EH (cell line): ENCODE data around the gene CIITA.
A peak's percentile ranks its signal among the peaks of the same experiment; 100 is the strongest.
"Not testable (repeated sequence)": the region's sequence is repeated elsewhere in the genome, so short reads cannot be mapped to it uniquely, and the experiment has no call there.

ENCODE experiments used
- DNase-seq: peaks from one replicate; pipeline ENCODE4 v3.0.0-alpha.2; 2015; ENCODE audit warnings: low read depth

The CIITA gene

GRCh38 chr16:10949424-10949970 lies 72.5 kb downstream of the CIITA start:
- DNase-seq, result peak; percentile 80

GRCh38 chr16:10950393-10950792 lies 73.4 kb downstream of the CIITA start:
- no peak for DNase-seq

GRCh38 chr16:10951026-10951425 lies 74.0 kb downstream of the CIITA start:
- DNase-seq, result no peak

GRCh38 chr16:10954903-10955302 lies 77.9 kb downstream of the CIITA start:
- no peak for DNase-seq

- peak; percentile 69 for DNase-seq
These were observed 80.9 kb downstream of the CIITA start for GRCh38 chr16:10957771-10958482.

- DNase-seq, result peak; percentile 60
These were observed 82.2 kb downstream of the CIITA start for GRCh38 chr16:10959161-10959560.

GRCh38 chr16:10961231-10961630 lies 84.2 kb downstream of the CIITA start:
- peak; percentile 93 for DNase-seq

- DNase-seq, result peak; percentile 88
These were observed 87.3 kb downstream of the CIITA start for GRCh38 chr16:10964039-10964890.

GRCh38 chr16:10964891-10965326 lies 87.9 kb downstream of the CIITA start:
- no peak for DNase-seq

- DNase-seq, result no peak
These were observed 88.5 kb downstream of the CIITA start for GRCh38 chr16:10965440-10966061.

- no peak for DNase-seq
These were observed 89.1 kb downstream of the CIITA start for GRCh38 chr16:10966129-10966528.

- DNase-seq, result not testable (repeated sequence)
These were observed 89.6 kb downstream of the CIITA start for GRCh38 chr16:10966559-10966958.

- no peak for DNase-seq
These were observed 91.0 kb downstream of the CIITA start for GRCh38 chr16:10967986-10968385.

- no peak for DNase-seq
These were observed 91.5 kb downstream of the CIITA start for GRCh38 chr16:10968498-10968897.

GRCh38 chr16:10969615-10970014 lies 92.6 kb downstream of the CIITA start:
- no peak for DNase-seq

- DNase-seq, result no peak
These were observed 93.1 kb downstream of the CIITA start for GRCh38 chr16:10970065-10970464.

GRCh38 chr16:10971560-10971961 lies 94.6 kb downstream of the CIITA start:
- peak; percentile 98 for DNase-seq

- DNase-seq, result no peak
These were observed 95.3 kb downstream of the CIITA start for GRCh38 chr16:10972108-10972818.

GRCh38 chr16:10972819-10973464 lies 95.9 kb downstream of the CIITA start:
- DNase-seq, result no peak

GRCh38 chr16:10976634-10977033 lies 99.6 kb downstream of the CIITA start:
- DNase-seq, result no peak

- no peak for DNase-seq
These were observed 101.1 kb downstream of the CIITA start for GRCh38 chr16:10978124-10978523.
